Activated gamma-delta T cell treated with anti-CD3 and anti-CD28 coated beads, Interleukin-2, amount 50 U/mL, for 16 hours (primary cell): Measurements from ENCODE around the gene TMEM234.

Experiments used
- DNase-seq: peaks from one replicate; pipeline ENCODE4 v3.0.0-alpha.2; 2020; ENCODE audit warnings: low read depth

TMEM234 gene

GRCh38 chr1:32172621-32173245, 49.4 kb downstream of the TMEM234 start:
- no peak for DNase-seq

GRCh38 chr1:32170991-32171390, 51.2 kb downstream of the TMEM234 start:
- no peak for DNase-seq
